CD14-positive monocyte (primary cell): ENCODE results near the gene LIN28B. TPM values are rescaled to one million over a fixed set of nuclear protein-coding genes. Genes with fewer than 3 reads are reported as not detected.

Source experiments
- DNase-seq, 3 donors: peaks; one replicate each; pipeline ENCODE4 v3.0.0-alpha.2; 2011 to 2022
- H2AFZ ChIP-seq: 2 replicates; pipeline ENCODE4 v1.6.0; 2012; ENCODE audit warnings: mild to moderate bottlenecking, low read depth, low read length, inconsistent platforms; ENCODE audit not compliant: insufficient read depth, poor library complexity, severe bottlenecking
- H3K27ac ChIP-seq, 2 donors: 1 replicate in 1 of 2; 2 replicates in 1 of 2; pipeline ENCODE4 v1.5.1; 2012 to 2013; ENCODE audit warnings: low read length in 2 of 2, control low read depth in 1 of 2, inconsistent platforms in 1 of 2, low read depth in 1 of 2, mild to moderate bottlenecking in 1 of 2
- H3K27me3 ChIP-seq, 2 donors: one replicate each; pipeline versions ENCODE4 v1.6.0 to v1.6.1; 2011 to 2013; ENCODE audit warnings: low read length in 2 of 2; ENCODE audit not compliant: control insufficient read depth in 2 of 2, insufficient read depth in 2 of 2
- H3K36me3 ChIP-seq, 2 donors: replicated peaks in 1 of 2; 1 replicate in 1 of 2; 2 replicates in 1 of 2; pipeline versions ENCODE4 v1.5.1 to v1.6.1; 2012 to 2013; ENCODE audit warnings: low read length in 2 of 2, control low read depth in 1 of 2, inconsistent platforms in 1 of 2, mild to moderate bottlenecking in 1 of 2; ENCODE audit not compliant: insufficient read depth in 2 of 2, control insufficient read depth in 1 of 2
- H3K4me1 ChIP-seq, 2 donors: 1 replicate in 1 of 2; 2 replicates in 1 of 2; pipeline versions ENCODE4 v1.5.1 to v1.6.1; 2012 to 2013; ENCODE audit warnings: low read length in 2 of 2, control low read depth in 1 of 2, inconsistent platforms in 1 of 2, mild to moderate bottlenecking in 1 of 2, moderate library complexity in 1 of 2; ENCODE audit not compliant: insufficient read depth in 2 of 2, control insufficient read depth in 1 of 2
- H3K4me2 ChIP-seq: replicated peaks from 2 replicates; pipeline ENCODE3; 2012; ENCODE audit warnings: low read length, moderate library complexity, mild to moderate bottlenecking; ENCODE audit not compliant: poor library complexity, severe bottlenecking; ENCODE audit errors: extremely low read depth
- H3K4me3 ChIP-seq, 3 experiments: fragments of 200-600 bp in 1 of 3; sonication (generic) in 1 of 3; replicated peaks in 1 of 3; 1 replicate in 2 of 3; 2 replicates in 1 of 3; pipeline ENCODE4 v1.5.1; 2011 to 2013; ENCODE audit warnings: low read length in 3 of 3, mild to moderate bottlenecking in 3 of 3, control low read depth in 2 of 3, low read depth in 2 of 3, inconsistent platforms in 1 of 3, moderate library complexity in 1 of 3
- H3K79me2 ChIP-seq: 2 replicates; pipeline ENCODE4 v1.6.0; 2012; ENCODE audit warnings: mild to moderate bottlenecking, control low read depth, inconsistent platforms, low read length, moderate library complexity; ENCODE audit not compliant: insufficient read depth
- H3K9ac ChIP-seq: 2 replicates; pipeline ENCODE4 v1.6.0; 2017; ENCODE audit warnings: low read length, mild to moderate bottlenecking; ENCODE audit not compliant: insufficient read depth, poor library complexity, severe bottlenecking
- H3K9me3 ChIP-seq, 2 donors: replicated peaks in 1 of 2; 1 replicate in 1 of 2; 2 replicates in 1 of 2; pipeline versions ENCODE4 v1.5.1 to v1.6.1; 2012 to 2013; ENCODE audit warnings: low read length in 2 of 2, control low read depth in 1 of 2; ENCODE audit not compliant: control insufficient read depth in 1 of 2, insufficient read depth in 1 of 2
- H4K20me1 ChIP-seq: 2 replicates; pipeline ENCODE4 v1.6.0; 2012; ENCODE audit warnings: mild to moderate bottlenecking, low read length, control low read depth, moderate library complexity; ENCODE audit not compliant: insufficient read depth
- H3K27ac Mint-ChIP-seq, 7 donors: one replicate each; pipeline ENCODE4 v1.8.0; 2020; ENCODE audit warnings: mild to moderate bottlenecking in 7 of 7, mixed read lengths in 7 of 7, moderate library complexity in 6 of 7, inconsistent platforms in 2 of 7
- H3K27me3 Mint-ChIP-seq, 3 donors: one replicate each; pipeline ENCODE4 v1.8.0; 2021 to 2022; ENCODE audit warnings: low read depth in 3 of 3, mild to moderate bottlenecking in 3 of 3, mixed read lengths in 3 of 3, moderate library complexity in 3 of 3, inconsistent platforms in 1 of 3
- H3K36me3 Mint-ChIP-seq, 2 donors: one replicate each; pipeline ENCODE4 v1.8.0; 2020; ENCODE audit warnings: mixed read lengths in 2 of 2, inconsistent platforms in 1 of 2, mild to moderate bottlenecking in 1 of 2
- H3K4me1 Mint-ChIP-seq: one replicate; pipeline ENCODE4 v1.8.0; 2020; ENCODE audit warnings: mild to moderate bottlenecking, mixed read lengths
- H3K4me3 Mint-ChIP-seq, 2 donors: one replicate each; pipeline ENCODE4 v1.8.0; 2020; ENCODE audit warnings: mild to moderate bottlenecking in 2 of 2, mixed read lengths in 2 of 2, moderate library complexity in 1 of 2
- H3K9me3 Mint-ChIP-seq, 7 donors: one replicate each; pipeline ENCODE4 v1.8.0; 2020 to 2022; ENCODE audit warnings: mixed read lengths in 7 of 7, mild to moderate bottlenecking in 6 of 7, moderate library complexity in 6 of 7, inconsistent platforms in 2 of 7
- WGBS: methylation state at CpG from one replicate; pipeline ENCODE4 v1.1.5; 2013; ENCODE audit warnings: missing lambda C conversion rate; ENCODE audit not compliant: insufficient coverage; 5-methylcytosine and 5-hydroxymethylcytosine counted together
- intact Hi-C, 2 donors: fragments of 100-400 bp; cut with micrococcal nuclease; formaldehyde crosslinking; loops; one replicate each; pipeline versions ENCODE4 v1.15.0 to v1.15.1; 2023
- polyA plus RNA-seq, 3 donors: library from polyadenylated mRNA; depleted of rRNA in 1 of 3; unstranded in 2 of 3; stranded (reverse) in 1 of 3; fragments of 300-500 nt in 2 of 3; fragments of >200 nt in 1 of 3; fragmentation: Illumina TruSeq in 2 of 3; gene quantifications; 1 replicate in 2 of 3; 2 replicates in 1 of 3; pipeline ENCODE4 v1.2.3, GENCODE V29; 2012 to 2021
- TF ChIP-seq, protein P1 (sequence below): fragments of 200-600 bp; IDR thresholded peaks from one replicate; pipeline ENCODE4 v1.8.0; 2022; ENCODE audit warnings: antibody characterized with exemption, mild to moderate bottlenecking

Gene LIN28B
- polyA plus RNA-seq, 3 donors: not detected

DNA sequence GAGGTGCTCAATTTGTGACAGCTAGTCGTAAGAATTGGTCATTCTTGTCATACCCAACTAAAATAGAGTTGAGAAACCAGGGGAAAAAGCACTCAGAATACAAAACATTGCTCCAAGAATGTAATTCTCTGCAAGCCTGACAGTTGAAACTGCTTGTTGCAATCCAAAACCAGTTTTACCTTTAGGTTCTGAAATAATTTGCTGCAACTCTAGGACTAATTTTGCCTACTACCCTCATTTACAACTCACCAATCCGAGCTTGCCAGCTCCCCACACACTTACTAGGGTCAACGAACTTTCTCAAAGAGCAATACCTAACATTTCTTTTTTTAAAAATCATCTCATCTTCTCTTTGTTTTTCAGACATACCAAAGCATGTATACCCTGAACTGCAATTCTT, 29.7 kb downstream of the LIN28B start:
- DNase-seq: no peak
- WGBS: 91% methylated on average over 2 of the region's 3 CpGs
- no peak overlapping the region for H2AFZ ChIP-seq
- Mint-ChIP-seq H3K27ac (no peak overlapping the region), H3K36me3 (no peaks in the 10 kb centered on the region), H3K4me1 (no peaks in the 10 kb centered on the region), H3K9me3 (peaks cover 0 to 7% (median 2%) of the 10 kb centered on the region in 7 donors), H3K27me3 (peaks cover 2 to 7% (median 3%) of the 10 kb centered on the region in 3 donors), H3K4me3 (no peak overlapping the region)
- no peaks in the 10 kb centered on the region for H3K9me3 ChIP-seq
- H3K27me3 ChIP-seq: no peaks in the 10 kb centered on the region
- no peaks in the 10 kb centered on the region for H3K79me2 ChIP-seq
- intact Hi-C loops: no loop called here
- H3K4me3 ChIP-seq: no peak overlapping the region
- no peaks in the 10 kb centered on the region for H3K4me1 ChIP-seq
- no peaks in the 10 kb centered on the region for H4K20me1 ChIP-seq
- H3K36me3 ChIP-seq: no peaks in the 10 kb centered on the region
- no peak overlapping the region for H3K4me2 ChIP-seq
- no peak overlapping the region for H3K9ac ChIP-seq
- TF ChIP-seq, protein P1, sequence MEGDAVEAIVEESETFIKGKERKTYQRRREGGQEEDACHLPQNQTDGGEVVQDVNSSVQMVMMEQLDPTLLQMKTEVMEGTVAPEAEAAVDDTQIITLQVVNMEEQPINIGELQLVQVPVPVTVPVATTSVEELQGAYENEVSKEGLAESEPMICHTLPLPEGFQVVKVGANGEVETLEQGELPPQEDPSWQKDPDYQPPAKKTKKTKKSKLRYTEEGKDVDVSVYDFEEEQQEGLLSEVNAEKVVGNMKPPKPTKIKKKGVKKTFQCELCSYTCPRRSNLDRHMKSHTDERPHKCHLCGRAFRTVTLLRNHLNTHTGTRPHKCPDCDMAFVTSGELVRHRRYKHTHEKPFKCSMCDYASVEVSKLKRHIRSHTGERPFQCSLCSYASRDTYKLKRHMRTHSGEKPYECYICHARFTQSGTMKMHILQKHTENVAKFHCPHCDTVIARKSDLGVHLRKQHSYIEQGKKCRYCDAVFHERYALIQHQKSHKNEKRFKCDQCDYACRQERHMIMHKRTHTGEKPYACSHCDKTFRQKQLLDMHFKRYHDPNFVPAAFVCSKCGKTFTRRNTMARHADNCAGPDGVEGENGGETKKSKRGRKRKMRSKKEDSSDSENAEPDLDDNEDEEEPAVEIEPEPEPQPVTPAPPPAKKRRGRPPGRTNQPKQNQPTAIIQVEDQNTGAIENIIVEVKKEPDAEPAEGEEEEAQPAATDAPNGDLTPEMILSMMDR: no peak
- no peak overlapping the region for H3K27ac ChIP-seq

DNA sequence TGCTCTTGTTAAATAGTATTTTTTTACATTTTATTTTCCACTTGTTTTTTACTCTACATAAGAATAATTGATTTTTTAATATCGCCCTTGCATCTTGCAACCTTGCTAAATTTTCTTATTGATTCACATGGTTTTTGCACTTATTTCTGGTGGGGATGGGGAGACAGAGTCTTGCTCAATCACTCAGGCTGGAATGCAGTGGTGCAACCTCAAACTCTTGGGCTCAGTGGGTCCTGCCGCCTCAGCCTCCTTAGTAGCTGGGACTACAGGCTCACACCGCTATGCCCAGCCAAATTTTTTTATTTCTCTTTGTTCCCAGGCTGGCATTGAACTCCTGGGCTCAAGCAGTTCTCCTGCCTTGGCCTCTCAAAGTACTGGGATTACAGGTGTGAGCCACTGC, 30.3 kb downstream of the LIN28B start:
- Histone ChIP-seq H3K9ac (no peak overlapping the region), H3K36me3 (no peaks in the 10 kb centered on the region), H3K27me3 (no peaks in the 10 kb centered on the region), H3K4me3 (no peak overlapping the region), H4K20me1 (no peaks in the 10 kb centered on the region), H3K4me1 (no peaks in the 10 kb centered on the region), H2AFZ (no peak overlapping the region), H3K79me2 (no peaks in the 10 kb centered on the region), H3K9me3 (no peaks in the 10 kb centered on the region), H3K4me2 (no peak overlapping the region), H3K27ac (no peak overlapping the region)
- WGBS: 100% methylated on average over 2 of the region's 3 CpGs
- TF ChIP-seq, protein P1: no peak
- H3K4me1 Mint-ChIP-seq: no peaks in the 10 kb centered on the region
- intact Hi-C loops: no loop called here
- H3K36me3 Mint-ChIP-seq: no peaks in the 10 kb centered on the region
- no peak overlapping the region for H3K4me3 Mint-ChIP-seq
- H3K9me3 Mint-ChIP-seq: peaks cover 0 to 8% (median 7%) of the 10 kb centered on the region in 7 donors
- no peak for DNase-seq
- peaks cover 0 to 7% (median 2%) of the 10 kb centered on the region in 3 donors for H3K27me3 Mint-ChIP-seq
- H3K27ac Mint-ChIP-seq: no peak overlapping the region
